GM23338 (cell line): Measurements from ENCODE around the gene DENND1B. TPM values are rescaled to one million over a fixed set of nuclear protein-coding genes. Genes with fewer than 3 reads are reported as not detected.

Experiments
- ATAC-seq: fragments of 200-7000 bp; cut with Tn5 transposase; 3 replicates; pipeline ENCODE4 v1.9.1; 2020
- DNase-seq: peaks from one replicate; pipeline ENCODE4 v3.0.0-alpha.2; 2015; ENCODE audit warnings: low spot score
- H2AFZ ChIP-seq: fragments of 200-600 bp; sonication (generic); 2 replicates; pipeline ENCODE4 v1.8.0; 2016; ENCODE audit warnings: antibody characterized with exemption, mild to moderate bottlenecking, moderate library complexity
- H3F3A ChIP-seq: fragments of 200-600 bp; sonication (generic); replicated peaks from 2 replicates; pipeline ENCODE4 v1.8.0; 2017; ENCODE audit warnings: antibody characterized with exemption, mixed run types, low read depth
- H3K27ac ChIP-seq: fragments of 200-600 bp; sonication (generic); 2 replicates; pipeline ENCODE4 v1.6.1; 2016; ENCODE audit warnings: low read depth
- H3K27me3 ChIP-seq: fragments of 200-600 bp; sonication (generic); 2 replicates; pipeline ENCODE4 v1.8.0; 2016; ENCODE audit warnings: mild to moderate bottlenecking, mixed run types, moderate library complexity; ENCODE audit not compliant: insufficient read depth
- H3K36me3 ChIP-seq: fragments of 200-600 bp; sonication (generic); 2 replicates; pipeline ENCODE4 v1.8.0; 2016; ENCODE audit warnings: mild to moderate bottlenecking; ENCODE audit not compliant: insufficient read depth
- H3K4me1 ChIP-seq: fragments of 200-600 bp; sonication (generic); 2 replicates; pipeline ENCODE4 v1.8.0; 2016; ENCODE audit warnings: mild to moderate bottlenecking, moderate library complexity; ENCODE audit not compliant: insufficient read depth
- H3K4me2 ChIP-seq: fragments of 200-600 bp; sonication (generic); 2 replicates; pipeline ENCODE4 v1.7.1; 2017; ENCODE audit warnings: mixed run types
- H3K4me3 ChIP-seq: fragments of 200-600 bp; sonication (generic); 2 replicates; pipeline ENCODE4 v1.6.1; 2016; ENCODE audit warnings: mixed run types
- H3K79me2 ChIP-seq: fragments of 200-600 bp; sonication (generic); replicated peaks from 2 replicates; pipeline ENCODE4 v1.8.0; 2017; ENCODE audit warnings: mild to moderate bottlenecking; ENCODE audit not compliant: insufficient read depth
- H3K9me2 ChIP-seq: fragments of 200-600 bp; sonication (generic); 2 replicates; pipeline ENCODE4 v1.8.0; 2017; ENCODE audit not compliant: insufficient read depth
- H4K20me1 ChIP-seq: fragments of 200-600 bp; sonication (generic); replicated peaks from 2 replicates; pipeline ENCODE4 v1.8.0; 2017; ENCODE audit warnings: mild to moderate bottlenecking; ENCODE audit not compliant: insufficient read depth
- H3K27ac Mint-ChIP-seq: 2 replicates; pipeline ENCODE4 v1.8.0; 2020; ENCODE audit warnings: inconsistent platforms, mild to moderate bottlenecking, moderate library complexity, mixed read lengths
- H3K27me3 Mint-ChIP-seq: 3 replicates; pipeline ENCODE4 v1.8.0; 2022; ENCODE audit warnings: low read depth, mild to moderate bottlenecking, moderate library complexity, mixed read lengths, inconsistent platforms; ENCODE audit not compliant: insufficient read depth, poor library complexity
- H3K36me3 Mint-ChIP-seq: 3 replicates; pipeline ENCODE4 v1.8.0; 2021; ENCODE audit warnings: low read depth, mild to moderate bottlenecking, inconsistent platforms, moderate library complexity, mixed read lengths
- H3K4me1 Mint-ChIP-seq: 3 replicates; pipeline ENCODE4 v1.8.0; 2020; ENCODE audit warnings: mild to moderate bottlenecking, inconsistent platforms, mixed read lengths
- H3K4me3 Mint-ChIP-seq: 3 replicates; pipeline ENCODE4 v1.8.0; 2021; ENCODE audit warnings: moderate library complexity, mild to moderate bottlenecking, inconsistent platforms, mixed read lengths
- H3K9me3 Mint-ChIP-seq: 3 replicates; pipeline ENCODE4 v1.8.0; 2020; ENCODE audit warnings: moderate library complexity, mild to moderate bottlenecking, inconsistent platforms, mixed read lengths
- EZH2 ChIP-seq: fragments of 200-600 bp; sonication (generic); IDR thresholded peaks from one replicate; pipeline ENCODE4 v1.8.0; 2017; ENCODE audit warnings: antibody characterized with exemption, mild to moderate bottlenecking, low read depth; ENCODE audit not compliant: unreplicated experiment
- JUNB ChIP-seq: IDR thresholded peaks from one replicate; pipeline ENCODE4 v1.6.1; 2016; ENCODE audit warnings: antibody characterized with exemption; ENCODE audit not compliant: unreplicated experiment
- NANOG ChIP-seq: IDR thresholded peaks from 2 replicates; pipeline ENCODE4 v1.6.1; 2016; ENCODE audit warnings: antibody characterized with exemption, borderline replicate concordance
- POLR2AphosphoS5 ChIP-seq: IDR thresholded peaks from 2 replicates; pipeline ENCODE4 v1.6.1; 2016; ENCODE audit warnings: antibody characterized with exemption, low read depth
- ZNF114 ChIP-seq: fragments of 250-450 bp; sonication (Bioruptor Pico); IDR thresholded peaks from 2 replicates; pipeline ENCODE4 v1.5.0; 2020; ENCODE audit warnings: mild to moderate bottlenecking, moderate library complexity
- ZNF462 ChIP-seq: fragments of 250-450 bp; sonication (Bioruptor Pico); IDR thresholded peaks from 2 replicates; pipeline ENCODE4 v1.5.0; 2020; ENCODE audit warnings: mild to moderate bottlenecking, moderate library complexity
- polyA plus RNA-seq: library from polyadenylated mRNA; unstranded; fragments of >200 nt; fragmentation: Nextera tagmentation; extraction: Ambion mirVana; gene quantifications from 2 replicates; pipeline ENCODE4 v1.2.1, GENCODE V29; 2016
- total RNA-seq: library from RNA; depleted of rRNA; stranded (reverse); fragments of >200 nt; shearing (Covaris generic); gene quantifications from 2 replicates; pipeline ENCODE4 v1.2.3, GENCODE V29; 2014
- TF ChIP-seq, protein P1 (sequence below): IDR thresholded peaks from 2 replicates; pipeline ENCODE4 v1.6.1; 2016; ENCODE audit warnings: antibody characterized with exemption

Gene DENND1B
- total and polyA plus RNA-seq, 2 experiments from 2014 or later, result 4.3 to 5.2 TPM

DNA sequence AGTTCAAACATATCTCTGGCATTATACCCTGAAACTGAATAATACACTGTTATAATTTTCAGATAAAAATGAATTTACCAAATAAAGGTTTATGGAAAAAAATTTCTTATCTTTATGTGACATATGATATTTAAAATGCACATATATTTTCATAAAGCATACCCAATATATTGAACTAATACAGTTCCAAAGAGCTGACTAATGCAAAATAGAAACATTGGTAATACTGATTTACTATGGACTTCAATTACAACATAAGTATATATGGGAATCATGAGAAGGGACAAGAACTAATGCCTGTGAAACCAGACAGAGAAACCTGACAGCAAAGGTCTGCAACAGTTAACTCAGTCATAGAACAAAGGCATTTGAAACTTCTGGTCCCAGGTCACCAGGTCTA is 153.5 kb downstream of the DENND1B start (continued):
- TF ChIP-seq ZNF462 (CRISPR knock-in tag), result no peak

- H3K4me2 ChIP-seq, result no peak overlapping the region
- H3F3A ChIP-seq, result no peaks in the 10 kb centered on the region
- H3K36me3 Mint-ChIP-seq, result no peaks in the 10 kb centered on the region
- no peak overlapping the region for H3K27ac ChIP-seq
- H2AFZ ChIP-seq, result no peak overlapping the region
- no peaks in the 10 kb centered on the region for H3K27me3 ChIP-seq
- H3K27ac Mint-ChIP-seq, result peak overlapping the region; percentile 2; the same call in 1 of the 2 replicates
- no peak overlapping the region for H3K4me3 Mint-ChIP-seq
- no peaks in the 10 kb centered on the region for H3K4me1 ChIP-seq
- DNase-seq, result no peak
- no peaks in the 10 kb centered on the region for H4K20me1 ChIP-seq
- no peak for ATAC-seq
- H3K9me2 ChIP-seq, result no peaks in the 10 kb centered on the region
- H3K27me3 Mint-ChIP-seq, result no peaks in the 10 kb centered on the region
- H3K9me3 Mint-ChIP-seq, result no peaks in the 10 kb centered on the region
- H3K36me3 ChIP-seq, result no peaks in the 10 kb centered on the region
- no peaks in the 10 kb centered on the region for H3K79me2 ChIP-seq
- peaks cover 9% of the 10 kb centered on the region; the same call in 2 of the 3 replicates for H3K4me1 Mint-ChIP-seq
- H3K4me3 ChIP-seq, result no peak overlapping the region
- no peak for TF ChIP-seq JUNB
- no peak for TF ChIP-seq POLR2AphosphoS5
- TF ChIP-seq EZH2, result no peak
- no peak for TF ChIP-seq ZNF114 (CRISPR knock-in tag)
- no peak for TF ChIP-seq NANOG
- TF ChIP-seq, protein P1, sequence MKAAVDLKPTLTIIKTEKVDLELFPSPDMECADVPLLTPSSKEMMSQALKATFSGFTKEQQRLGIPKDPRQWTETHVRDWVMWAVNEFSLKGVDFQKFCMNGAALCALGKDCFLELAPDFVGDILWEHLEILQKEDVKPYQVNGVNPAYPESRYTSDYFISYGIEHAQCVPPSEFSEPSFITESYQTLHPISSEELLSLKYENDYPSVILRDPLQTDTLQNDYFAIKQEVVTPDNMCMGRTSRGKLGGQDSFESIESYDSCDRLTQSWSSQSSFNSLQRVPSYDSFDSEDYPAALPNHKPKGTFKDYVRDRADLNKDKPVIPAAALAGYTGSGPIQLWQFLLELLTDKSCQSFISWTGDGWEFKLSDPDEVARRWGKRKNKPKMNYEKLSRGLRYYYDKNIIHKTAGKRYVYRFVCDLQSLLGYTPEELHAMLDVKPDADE, result no peak
- no peak for TF ChIP-seq ZNF462 (CRISPR knock-in tag)
Measured at GRCh38 chr1:197620714-197621163, 154.5 kb downstream of the DENND1B start.
